Non-pigmented ciliary epithelial cell (primary cell): ENCODE results near the gene FHIP1A.

Experiments
- DNase-seq: peaks from one replicate; pipeline ENCODE4 v3.0.0-alpha.2; 2010; ENCODE audit warnings: low read depth

The FHIP1A gene

DNA sequence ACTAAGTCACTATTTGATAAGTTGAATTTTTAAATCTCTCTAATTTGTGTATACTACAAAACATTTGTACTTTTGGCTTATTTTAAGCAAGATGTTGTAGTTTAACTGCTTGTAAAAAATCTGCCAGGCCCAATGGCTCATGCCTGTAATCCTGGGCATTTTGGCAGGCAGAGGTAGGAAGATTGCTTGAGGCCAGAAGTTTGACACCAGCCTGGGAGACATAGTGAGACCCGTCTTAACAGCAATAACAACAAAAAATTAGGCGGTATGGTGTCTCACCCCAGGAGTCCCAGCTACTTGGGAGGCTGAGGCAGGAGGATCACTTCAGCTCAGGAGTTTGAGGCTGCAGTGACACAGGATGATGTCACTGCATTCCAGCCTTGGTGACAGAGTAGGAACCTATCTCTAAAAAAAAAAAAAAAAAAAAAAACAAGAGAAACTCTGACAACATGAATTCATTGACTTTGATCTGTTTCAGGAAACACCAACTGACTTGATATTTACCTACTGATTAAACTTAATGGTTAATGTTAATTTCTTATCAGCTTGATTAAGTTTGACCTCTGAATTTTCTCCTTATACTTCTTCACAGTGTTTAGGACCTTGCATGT is 8.9 kb downstream of the FHIP1A start:
- no peak for DNase-seq

- DNase-seq = peak; percentile 70
These were observed 9.4 kb downstream of the FHIP1A start for GRCh38 chr4:151418385-151418784.

GRCh38 chr4:151418856-151419255 is 9.9 kb downstream of the FHIP1A start:
- DNase-seq = no peak

DNA sequence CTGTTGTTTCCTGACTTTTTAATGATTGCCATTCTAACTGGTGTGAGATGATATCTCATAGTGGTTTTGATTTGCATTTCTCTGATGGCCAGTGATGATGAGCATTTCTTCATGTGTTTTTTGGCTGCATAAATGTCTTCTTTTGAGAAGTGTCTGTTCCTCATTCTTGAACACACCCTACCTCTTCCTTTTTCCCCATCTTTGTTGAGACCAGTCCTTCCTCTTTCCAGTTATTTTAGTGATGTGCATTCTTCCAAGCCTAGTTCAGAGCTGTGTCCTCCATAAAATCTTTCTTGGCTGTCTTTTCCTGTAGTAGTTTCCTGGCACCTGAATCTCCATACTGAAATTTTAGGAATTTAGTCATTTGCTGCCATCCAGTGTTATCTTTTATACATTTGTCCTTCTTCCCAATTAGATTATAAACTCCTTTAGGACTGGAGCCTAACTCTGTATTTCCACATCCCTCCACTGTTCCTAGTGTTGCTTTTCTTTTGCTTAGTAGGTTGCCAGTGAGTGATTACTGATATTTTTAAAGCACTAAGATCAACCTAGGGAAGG is 11.4 kb downstream of the FHIP1A start:
- DNase-seq = no peak

- no peak for DNase-seq
These were observed 13.9 kb downstream of the FHIP1A start for GRCh38 chr4:151422854-151423253.

DNA sequence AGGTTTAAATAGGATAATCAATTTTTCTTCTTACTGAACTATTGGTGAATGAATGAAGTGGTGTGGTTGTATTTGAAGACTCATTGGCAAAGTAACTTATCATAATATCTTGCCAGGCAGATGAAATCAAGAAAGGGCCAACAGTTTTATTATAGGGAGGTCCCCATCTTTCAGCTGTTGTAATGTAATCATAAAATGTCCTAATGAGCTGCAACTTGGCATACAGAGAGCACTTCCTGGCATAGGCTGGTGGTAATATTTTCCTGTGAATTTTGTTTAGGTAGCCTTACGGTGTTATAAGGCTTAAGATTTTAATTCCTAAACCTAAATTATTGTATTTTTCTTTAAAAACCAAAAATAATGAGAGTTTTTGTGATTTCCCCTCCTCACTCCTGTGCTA is 17.5 kb downstream of the FHIP1A start:
- DNase-seq = no peak

GRCh38 chr4:151427266-151427665 is 18.3 kb downstream of the FHIP1A start:
- DNase-seq = no peak

DNA sequence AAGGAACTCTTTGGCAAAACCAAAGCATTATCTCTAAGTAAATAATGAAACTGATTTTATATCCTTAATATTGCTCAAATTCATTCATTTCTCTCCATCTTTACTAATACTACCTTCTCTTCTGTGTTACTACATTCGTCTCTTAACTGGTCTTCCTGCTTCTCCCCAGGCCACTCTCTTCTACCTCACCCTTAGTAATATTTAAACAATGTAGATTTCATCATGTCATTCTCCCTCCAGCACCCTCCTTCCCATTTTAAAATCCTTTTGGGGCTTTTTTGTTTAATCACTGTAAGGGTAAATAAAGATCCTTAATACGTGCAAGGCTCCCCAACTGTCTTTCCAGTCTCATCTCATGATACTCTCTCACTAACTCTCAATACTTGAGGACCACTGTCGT is 19.4 kb downstream of the FHIP1A start:
- no peak for DNase-seq

DNA sequence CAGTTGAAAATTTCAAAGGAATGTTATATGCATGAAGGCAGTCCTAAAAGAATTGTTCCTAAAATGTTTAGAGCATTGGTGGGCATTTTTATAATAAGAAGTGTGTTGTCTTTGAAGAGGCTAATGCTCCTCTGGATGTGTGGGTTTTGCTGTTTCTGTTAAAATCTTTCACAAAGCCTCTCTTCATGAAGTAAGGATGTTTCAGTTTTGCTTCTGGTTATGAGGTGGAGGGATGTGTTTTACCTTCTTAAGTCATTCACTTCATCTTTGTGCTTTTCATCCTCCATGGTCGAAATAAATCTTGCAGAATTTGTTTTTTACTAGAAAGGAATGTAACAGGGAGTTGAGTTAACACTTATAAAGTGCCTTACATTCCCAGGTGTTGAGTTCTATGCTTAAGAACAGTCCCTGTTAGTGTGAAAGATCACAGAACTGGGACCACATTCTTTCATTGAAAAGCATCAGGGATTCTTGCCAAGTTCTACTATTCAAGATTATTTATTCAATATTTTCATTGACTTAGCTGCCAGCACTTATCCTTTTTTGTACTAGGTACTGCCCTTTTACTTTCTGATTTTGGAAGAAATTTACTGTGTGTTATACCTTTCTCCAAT is 21.1 kb downstream of the FHIP1A start:
- no peak for DNase-seq

DNA sequence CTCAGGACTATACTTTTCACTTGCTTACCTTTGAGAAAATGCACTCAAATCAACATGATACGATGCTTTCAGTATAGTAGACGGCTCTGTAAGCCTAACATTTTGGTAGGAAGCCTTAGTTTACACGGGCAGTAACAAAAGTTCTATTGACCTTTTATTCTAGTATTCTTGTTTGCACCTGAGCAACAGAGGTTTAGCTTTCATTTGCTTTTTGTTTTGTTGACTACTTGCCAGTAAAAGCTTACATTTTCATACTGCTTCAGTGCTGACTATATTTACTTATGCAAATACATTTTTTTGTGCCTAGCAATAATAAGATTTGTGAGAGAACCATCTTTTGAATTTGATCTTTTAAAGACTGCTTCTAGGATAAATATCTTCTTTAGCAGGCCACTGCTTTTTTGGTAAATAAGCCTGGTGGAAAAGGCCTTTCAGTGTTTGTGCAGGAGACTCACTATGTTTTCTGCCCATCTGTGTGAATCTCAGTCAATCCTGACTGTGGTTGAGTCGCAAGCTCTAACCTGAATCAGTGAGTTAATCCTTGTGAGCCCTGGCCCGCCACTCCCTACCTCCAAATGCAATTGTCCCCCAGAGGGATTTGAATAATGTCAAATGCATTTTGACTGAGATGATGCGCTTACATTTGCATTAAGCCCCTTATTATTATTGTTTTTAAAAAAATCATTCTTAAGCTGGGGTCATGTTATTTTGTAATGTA is 21.9 kb downstream of the FHIP1A start:
- DNase-seq = no peak

- no peak for DNase-seq
These were observed 22.8 kb downstream of the FHIP1A start for GRCh38 chr4:151431728-151432127.

- no peak for DNase-seq
These were observed 23.7 kb downstream of the FHIP1A start for GRCh38 chr4:151432654-151433053.

DNA sequence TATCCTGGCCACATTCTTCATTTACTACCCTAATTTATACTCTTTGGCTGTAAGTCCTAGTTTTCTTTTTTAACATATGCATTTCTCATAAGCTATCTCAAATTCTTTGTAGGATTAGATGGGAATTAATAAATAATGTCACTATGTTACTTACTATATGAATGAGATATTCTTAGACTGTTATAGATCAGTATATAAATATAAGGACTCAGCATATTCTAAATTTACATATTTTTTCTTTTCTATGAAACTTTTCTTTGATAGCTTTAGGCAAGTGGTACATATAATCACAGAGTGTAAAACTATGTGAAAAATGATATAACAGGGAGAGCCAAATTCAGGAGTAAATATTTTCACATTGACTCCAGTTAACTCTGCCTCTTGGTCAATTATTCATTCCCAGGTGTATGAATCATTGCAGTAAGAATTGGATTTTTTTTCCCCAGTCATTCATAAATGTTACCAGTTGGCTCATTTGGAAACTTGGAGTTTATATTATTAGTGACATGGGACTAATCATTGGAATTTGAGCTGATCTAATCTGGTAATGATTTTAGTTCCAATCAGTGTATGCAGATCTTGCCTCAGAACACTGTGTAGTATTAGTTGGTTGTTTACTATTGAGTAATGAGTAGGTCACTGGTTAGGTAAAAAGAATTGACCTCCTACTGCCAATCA is 25.3 kb downstream of the FHIP1A start:
- no peak for DNase-seq

- DNase-seq = no peak
These were observed 27.1 kb downstream of the FHIP1A start for GRCh38 chr4:151436093-151436518.

GRCh38 chr4:151437505-151437904 is 28.5 kb downstream of the FHIP1A start:
- no peak for DNase-seq

DNA sequence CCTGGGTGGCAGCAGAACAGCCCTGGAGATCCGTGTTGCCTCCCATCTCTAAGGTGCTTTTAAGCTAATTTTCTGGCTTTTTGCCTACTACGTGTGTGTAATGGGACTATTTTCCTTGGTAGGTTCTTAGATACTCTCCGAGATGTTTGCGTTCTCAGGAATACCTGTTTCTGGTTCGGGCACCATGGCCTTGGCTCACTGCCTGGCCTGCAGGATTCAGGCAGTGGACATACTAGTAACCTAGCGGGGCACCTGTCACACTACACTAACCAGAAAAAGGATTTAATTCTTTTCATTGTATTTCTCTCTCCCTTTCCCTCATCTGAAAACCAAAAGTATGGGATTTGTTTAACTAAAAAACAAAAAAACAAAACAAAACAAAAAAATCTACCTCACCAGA is 29.2 kb downstream of the FHIP1A start:
- DNase-seq = no peak

DNA sequence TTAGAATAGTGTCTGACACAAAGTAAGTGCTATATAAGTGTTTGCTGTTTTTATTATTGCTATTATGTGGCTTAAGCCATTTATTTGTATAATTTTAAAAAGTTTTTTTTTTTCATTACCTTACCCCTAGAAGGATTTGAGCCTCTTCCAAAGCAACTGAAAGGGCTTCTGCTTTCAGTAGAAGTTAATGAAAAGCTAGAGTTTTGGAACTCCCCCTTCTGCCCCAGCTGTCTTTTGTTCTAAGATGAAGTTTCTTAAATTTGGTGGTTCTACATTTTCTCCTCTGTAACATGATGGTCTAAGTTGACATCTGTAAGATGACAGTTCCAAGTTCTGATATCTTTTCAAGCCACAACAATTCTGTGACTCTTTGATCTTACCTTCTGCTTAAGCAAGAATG is 30.3 kb downstream of the FHIP1A start:
- DNase-seq = no peak

GRCh38 chr4:151442002-151442401 is 33.0 kb downstream of the FHIP1A start:
- DNase-seq = no peak

- no peak for DNase-seq
These were observed 34.3 kb downstream of the FHIP1A start for GRCh38 chr4:151443247-151443646.

GRCh38 chr4:151443752-151444151 is 34.8 kb downstream of the FHIP1A start:
- DNase-seq = no peak

DNA sequence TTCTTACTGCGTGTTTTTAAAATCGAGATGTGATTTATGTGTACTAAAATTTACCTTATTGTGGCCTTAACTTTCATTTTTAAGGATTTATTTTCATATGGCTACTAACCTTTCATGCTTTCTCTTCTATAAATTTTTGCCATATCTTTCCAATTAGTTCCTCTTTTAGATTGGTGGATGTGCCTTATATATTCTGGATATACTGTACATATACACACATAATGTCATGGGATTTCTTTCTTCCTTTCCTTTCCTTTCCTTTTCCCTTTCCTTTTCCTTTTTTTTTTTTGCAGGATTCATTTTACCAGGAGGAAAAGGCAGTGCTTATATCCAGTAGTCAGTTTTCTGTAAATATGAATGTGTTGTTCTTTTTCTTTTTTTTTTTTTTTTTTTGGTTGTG is 37.2 kb downstream of the FHIP1A start:
- no peak for DNase-seq

DNA sequence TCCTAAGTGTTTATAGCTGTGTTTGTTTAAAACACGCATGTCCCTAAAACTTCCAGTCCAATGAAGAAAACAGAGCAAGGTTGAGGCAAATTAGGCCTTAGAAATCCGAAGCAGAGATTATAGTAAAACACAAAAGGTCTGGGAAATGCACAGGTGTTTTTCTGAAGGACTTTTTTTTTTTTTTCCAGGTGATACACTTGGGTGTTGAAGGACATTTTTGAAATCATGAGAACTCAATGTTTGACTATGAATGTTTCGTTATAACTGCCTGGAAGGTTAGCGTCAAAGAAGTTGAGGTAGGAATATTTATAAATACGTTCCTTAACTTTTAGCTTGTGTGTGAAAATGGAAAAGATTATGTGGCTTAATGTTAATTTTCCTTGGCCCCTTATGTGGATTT is 45.5 kb downstream of the FHIP1A start:
- no peak for DNase-seq

DNA sequence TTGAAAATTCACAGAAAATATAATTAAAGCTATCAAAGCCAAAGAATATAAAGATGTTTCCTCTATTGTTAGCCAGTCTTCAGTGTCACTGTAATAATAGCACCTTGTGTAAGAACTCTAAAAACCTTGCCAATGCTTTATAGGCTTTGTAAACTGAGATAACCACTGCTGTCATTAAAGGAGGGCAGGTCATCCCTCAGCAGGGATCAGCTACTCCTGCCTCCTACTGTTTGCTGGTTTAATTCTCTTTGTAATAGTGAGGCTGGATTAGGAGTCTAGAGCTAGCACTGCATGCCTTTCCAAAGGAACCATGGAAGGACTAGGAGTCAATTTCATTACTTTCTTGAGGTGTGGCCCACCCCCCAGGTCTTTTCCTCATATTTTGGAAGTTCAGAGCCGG is 46.2 kb downstream of the FHIP1A start:
- DNase-seq = no peak
